ENCODE results near the gene WDR90. TPM values are rescaled to one million over a fixed set of nuclear protein-coding genes. Genes with fewer than 3 reads are reported as not detected.
A peak's percentile ranks its signal among the peaks of the same experiment; 100 is the strongest.

The WDR90 gene
- total and polyA plus RNA-seq, 7 donors: 4.0 to 9.7 (median 8.0) TPM

DNA sequence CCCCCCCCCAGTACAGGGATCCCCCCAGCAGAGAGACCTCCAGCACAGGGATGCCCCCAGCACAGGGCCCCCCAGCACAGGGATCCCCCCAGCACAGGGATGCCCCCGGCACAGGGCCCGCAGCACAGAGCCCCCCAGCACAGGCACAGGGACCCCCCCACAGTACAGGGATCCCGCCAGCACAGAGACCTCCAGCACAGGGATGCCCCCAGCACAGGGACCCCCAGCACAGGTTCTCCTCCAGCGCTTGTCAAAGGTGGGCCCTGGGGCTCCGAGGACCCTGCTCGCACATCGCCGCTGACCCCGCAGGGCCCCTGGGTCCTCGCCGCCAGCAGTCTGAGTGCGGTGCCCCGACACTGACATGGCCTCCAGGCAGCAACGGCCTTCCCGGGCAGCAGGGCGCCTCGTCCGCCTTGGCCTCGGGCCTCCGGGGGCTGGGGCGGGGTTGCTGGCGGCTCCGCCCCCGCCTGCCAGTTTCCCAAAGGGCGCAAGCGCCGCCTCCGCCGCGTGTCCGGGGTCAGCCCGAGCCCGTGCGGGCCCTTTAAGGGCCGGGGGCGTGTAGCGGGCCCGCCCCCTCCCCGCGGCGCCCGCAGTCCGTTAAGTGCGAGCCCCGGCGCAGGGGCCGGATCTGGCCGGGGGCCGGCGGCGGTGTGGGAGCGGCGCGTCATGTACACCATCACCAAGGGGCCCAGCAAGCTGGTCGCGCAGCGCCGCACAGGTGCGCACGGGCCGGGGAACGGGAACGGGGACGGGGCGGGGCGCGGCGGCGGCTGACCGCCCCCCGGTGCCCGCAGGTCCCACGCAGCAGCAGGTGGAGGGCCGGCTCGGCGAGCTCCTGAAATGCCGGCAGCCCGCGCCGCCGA, 7.6 kb upstream of the WDR90 start, which contains the start of gene MCRIP2:
MCRIP2 (plus strand) TSS at position 503 of the 863 bp plus-strand sequence; CDS start at position 667, 164 bp downstream.
- TF ChIP-seq, protein P1, sequence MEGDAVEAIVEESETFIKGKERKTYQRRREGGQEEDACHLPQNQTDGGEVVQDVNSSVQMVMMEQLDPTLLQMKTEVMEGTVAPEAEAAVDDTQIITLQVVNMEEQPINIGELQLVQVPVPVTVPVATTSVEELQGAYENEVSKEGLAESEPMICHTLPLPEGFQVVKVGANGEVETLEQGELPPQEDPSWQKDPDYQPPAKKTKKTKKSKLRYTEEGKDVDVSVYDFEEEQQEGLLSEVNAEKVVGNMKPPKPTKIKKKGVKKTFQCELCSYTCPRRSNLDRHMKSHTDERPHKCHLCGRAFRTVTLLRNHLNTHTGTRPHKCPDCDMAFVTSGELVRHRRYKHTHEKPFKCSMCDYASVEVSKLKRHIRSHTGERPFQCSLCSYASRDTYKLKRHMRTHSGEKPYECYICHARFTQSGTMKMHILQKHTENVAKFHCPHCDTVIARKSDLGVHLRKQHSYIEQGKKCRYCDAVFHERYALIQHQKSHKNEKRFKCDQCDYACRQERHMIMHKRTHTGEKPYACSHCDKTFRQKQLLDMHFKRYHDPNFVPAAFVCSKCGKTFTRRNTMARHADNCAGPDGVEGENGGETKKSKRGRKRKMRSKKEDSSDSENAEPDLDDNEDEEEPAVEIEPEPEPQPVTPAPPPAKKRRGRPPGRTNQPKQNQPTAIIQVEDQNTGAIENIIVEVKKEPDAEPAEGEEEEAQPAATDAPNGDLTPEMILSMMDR (IDR thresholded peaks at IDR 0.05): no peak
- 1 to 2% (median 2%) methylated on average over 50 to 81 of the region's 81 CpGs for WGBS, 3 donors
- Histone ChIP-seq H3K27me3 (ENCODE audit: insufficient read depth in 3 of 3, low read length in 2 of 3) (no peaks in the 10 kb centered on the region), H3K27ac (peak within 1 kb of the TSS; percentile 92), H3K36me3 (ENCODE audit: insufficient read depth in 1 of 2, low read depth in 1 of 2) (peaks cover 0 to 5% of the 10 kb centered on the region in 2 donors), H3K4me3 (peak within 1 kb of the TSS; percentile 88), H3K9me3 (no peaks in the 10 kb centered on the region), H3K4me1 (peaks cover 52% of the 10 kb centered on the region)
- DNase-seq: peak; percentile 89 to 94
- intact Hi-C loops (cut with DNase I): no loop called here
- ATAC-seq: peak; percentile 71 to 73 (median 72)

DNA sequence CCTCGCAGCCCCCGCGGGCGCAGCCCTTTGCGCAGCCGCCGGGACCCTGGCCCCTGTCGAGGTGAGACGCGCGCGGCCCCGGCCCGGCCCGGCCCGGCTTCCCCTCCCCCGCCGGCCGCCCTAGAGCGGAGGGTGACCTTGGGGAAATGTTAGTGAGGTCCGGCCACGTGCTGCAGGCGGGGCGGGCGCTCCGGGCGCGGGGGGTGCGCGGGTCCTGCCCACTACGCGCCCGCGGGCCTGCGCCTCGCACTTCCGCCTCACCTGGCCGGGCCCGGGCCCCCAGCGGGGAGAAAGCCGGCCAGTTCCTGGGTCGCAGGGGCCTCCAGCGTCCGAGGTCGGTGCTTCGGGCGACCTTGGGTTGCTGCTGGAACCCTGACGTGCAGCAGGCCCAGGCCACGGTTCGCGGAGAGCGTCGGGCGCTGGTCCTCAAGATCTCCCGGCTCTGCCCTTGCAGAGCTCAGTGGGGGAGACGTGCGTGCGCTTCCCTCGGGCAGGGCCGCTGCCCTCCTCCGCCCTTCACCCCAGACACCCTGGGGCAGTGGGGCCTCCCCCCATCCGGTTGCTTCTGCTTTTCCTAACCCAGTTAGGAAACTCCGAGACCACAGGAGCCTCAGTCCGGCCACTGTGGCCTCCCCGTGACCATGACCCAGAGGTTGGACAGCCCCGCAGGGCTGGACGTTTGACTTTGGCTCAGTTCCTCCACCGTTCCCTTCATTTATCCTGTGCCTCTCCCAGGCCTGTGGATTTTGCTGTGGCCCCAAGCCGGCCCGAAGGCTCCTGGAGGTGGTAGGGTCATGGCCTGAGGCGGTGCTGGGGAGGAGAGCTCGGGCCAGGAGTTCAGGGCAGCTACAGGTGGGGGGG, 6.7 kb upstream of the WDR90 start:
- peak; percentile 51 to 52 (median 52) for ATAC-seq
- TF ChIP-seq, protein P1 (IDR thresholded peaks at IDR 0.05): no peak
- Histone ChIP-seq H3K27me3 (ENCODE audit: insufficient read depth in 3 of 3, low read length in 2 of 3) (no peaks in the 10 kb centered on the region), H3K9me3 (no peaks in the 10 kb centered on the region), H3K4me3 (peak overlapping the region; percentile 88), H3K36me3 (ENCODE audit: insufficient read depth in 1 of 2, low read depth in 1 of 2) (peaks cover 0 to 5% of the 10 kb centered on the region in 2 donors), H3K4me1 (peaks cover 58% of the 10 kb centered on the region), H3K27ac (peak overlapping the region; percentile 92)
- 4 to 7% (median 7%) methylated on average over 35 to 72 of the region's 72 CpGs for WGBS, 3 donors
- intact Hi-C loops (cut with DNase I): no loop called here
- DNase-seq: peak; percentile 69 to 85

DNA sequence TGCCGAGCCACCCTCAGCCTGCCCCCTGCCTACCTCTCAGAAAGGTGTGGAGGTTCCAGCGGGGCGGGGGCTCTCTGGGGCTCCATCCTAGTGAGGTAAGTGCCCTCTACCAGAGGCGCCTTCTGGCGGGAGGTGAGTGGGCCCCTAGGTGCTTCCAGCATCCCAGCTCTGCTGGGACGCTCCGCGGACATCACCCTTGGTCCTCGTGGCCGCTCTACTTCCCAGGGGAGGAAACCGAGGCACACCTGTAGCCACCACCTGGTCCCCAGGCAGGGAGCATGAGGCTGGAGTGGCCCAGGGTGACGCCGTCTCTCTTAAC, 6.2 kb upstream of the WDR90 start:
- peaks cover 0 to 5% of the 10 kb centered on the region in 2 donors for H3K36me3 ChIP-seq (ENCODE audit: insufficient read depth in 1 of 2, low read depth in 1 of 2)
- 80 to 87% (median 83%) methylated on average over 13 of the region's 13 CpGs for WGBS, 3 donors
- intact Hi-C loops (cut with DNase I): no loop called here
- peak overlapping the region; percentile 88 for H3K4me3 ChIP-seq
- peak overlapping the region; percentile 92 for H3K27ac ChIP-seq
- ATAC-seq (no peak), DNase-seq (no peak)
- no peaks in the 10 kb centered on the region for H3K27me3 ChIP-seq (ENCODE audit: insufficient read depth in 3 of 3, low read length in 2 of 3)
- H3K4me1 ChIP-seq: peaks cover 56% of the 10 kb centered on the region
- no peaks in the 10 kb centered on the region for H3K9me3 ChIP-seq
- TF ChIP-seq, protein P1 (IDR thresholded peaks at IDR 0.05): no peak

DNA sequence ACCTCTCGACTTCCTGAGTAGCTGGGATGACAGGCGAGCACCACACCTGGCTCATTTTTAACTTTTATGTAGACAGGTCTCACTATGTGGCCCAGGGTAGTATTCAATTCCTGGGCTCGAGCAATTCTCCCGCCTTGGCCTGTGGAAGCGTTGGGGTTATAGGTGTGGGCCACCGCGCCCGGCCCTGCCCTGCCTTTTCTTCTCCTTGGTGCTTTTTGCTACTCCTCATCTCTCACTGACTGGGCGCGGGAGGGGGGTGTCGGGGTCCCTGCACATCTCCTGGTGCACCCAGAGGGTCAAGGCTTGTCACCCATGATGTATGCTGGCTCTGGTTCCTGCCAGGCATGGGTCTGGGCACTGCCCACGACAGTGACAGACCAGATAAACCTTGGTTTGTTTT, 4.6 kb upstream of the WDR90 start:
- H3K4me1 ChIP-seq: peaks cover 63% of the 10 kb centered on the region
- intact Hi-C loops (cut with DNase I): no loop called here
- TF ChIP-seq, protein P1 (IDR thresholded peaks at IDR 0.05): no peak

More for the DNA sequence above, 4.6 kb upstream of the WDR90 start:
- Histone ChIP-seq H3K9me3 (no peaks in the 10 kb centered on the region), H3K36me3 (ENCODE audit: insufficient read depth in 1 of 2, low read depth in 1 of 2) (peaks cover 0 to 5% of the 10 kb centered on the region in 2 donors), H3K27me3 (ENCODE audit: insufficient read depth in 3 of 3, low read length in 2 of 3) (no peaks in the 10 kb centered on the region), H3K4me3 (no peak overlapping the region), H3K27ac (peak overlapping the region; percentile 93)
- whole genome bisulfite sequencing, 3 donors: 83 to 95% (median 88%) methylated on average over 12 of the region's 12 CpGs
- no peak for ATAC-seq
- no peak for DNase-seq

Data from psoas muscle (tissue), 8 donors.